Smooth muscle cell (in vitro differentiated cells): ENCODE results near the gene L3MBTL4. TPM values are rescaled to one million over a fixed set of nuclear protein-coding genes. Genes with fewer than 3 reads are reported as not detected.
"Not testable (repeated sequence)": the region's sequence is repeated elsewhere in the genome, so short reads cannot be mapped to it uniquely, and the experiment has no call there.

ENCODE experiments used
- DNase-seq: peaks from one replicate; lab custom pipeline; 2025; ENCODE audit not compliant: unreplicated experiment; lab: John Stamatoyannopoulos, UW
- H2AFZ ChIP-seq: fragments of 200-600 bp; sonication (generic); 2 replicates; pipeline ENCODE4 v1.6.0; 2016; ENCODE audit warnings: antibody characterized with exemption, low read depth, mild to moderate bottlenecking
- H3F3A ChIP-seq: fragments of 200-600 bp; sonication (generic); 2 replicates; pipeline ENCODE4 v1.6.0; 2017; ENCODE audit warnings: antibody characterized with exemption, low read depth
- H3K27ac ChIP-seq: fragments of 200-600 bp; sonication (generic); 2 replicates; pipeline ENCODE4 v1.5.1; 2016; ENCODE audit warnings: low read depth, mild to moderate bottlenecking
- H3K27me3 ChIP-seq: fragments of 200-600 bp; sonication (generic); 2 replicates; pipeline ENCODE4 v1.6.1; 2016; ENCODE audit warnings: low read depth, mild to moderate bottlenecking
- H3K36me3 ChIP-seq: fragments of 200-600 bp; sonication (generic); 2 replicates; pipeline ENCODE4 v1.5.1; 2016; ENCODE audit warnings: low read depth
- H3K4me1 ChIP-seq: fragments of 200-600 bp; sonication (generic); 2 replicates; pipeline ENCODE4 v1.5.1; 2016; ENCODE audit warnings: low read depth
- H3K4me2 ChIP-seq: fragments of 200-600 bp; sonication (generic); 2 replicates; pipeline ENCODE4 v1.6.0; 2016; ENCODE audit warnings: mild to moderate bottlenecking
- H3K4me3 ChIP-seq: fragments of 200-600 bp; sonication (generic); 2 replicates; pipeline ENCODE4 v1.5.1; 2016; ENCODE audit warnings: mild to moderate bottlenecking
- H3K79me2 ChIP-seq: fragments of 200-600 bp; sonication (generic); 2 replicates; pipeline ENCODE4 v1.6.0; 2016; ENCODE audit warnings: low read depth, mild to moderate bottlenecking
- H3K9ac ChIP-seq: fragments of 200-600 bp; sonication (generic); 2 replicates; pipeline ENCODE4 v1.6.0; 2016; ENCODE audit warnings: low read depth
- H3K9me3 ChIP-seq: fragments of 200-600 bp; sonication (generic); replicated peaks from 2 replicates; pipeline ENCODE4 v1.5.1; 2016; ENCODE audit warnings: low read depth
- H4K20me1 ChIP-seq: fragments of 200-600 bp; sonication (generic); 2 replicates; pipeline ENCODE4 v1.6.0; 2016; ENCODE audit warnings: low read depth
- CTCF ChIP-seq: fragments of 200-600 bp; sonication (generic); IDR thresholded peaks from 2 replicates; pipeline ENCODE4 v1.5.1; 2017; ENCODE audit warnings: borderline replicate concordance, mild to moderate bottlenecking, antibody characterized with exemption; ENCODE audit not compliant: insufficient read depth, poor library complexity, severe bottlenecking
- WGBS: methylation state at CpG from one replicate; pipeline ENCODE4 v1.1.7; 2016; ENCODE audit warnings: low lambda C conversion rate; 5-methylcytosine and 5-hydroxymethylcytosine counted together
- polyA plus RNA-seq: library from polyadenylated mRNA; unstranded; fragments of >200 nt; fragmentation: Nextera tagmentation; extraction: Ambion mirVana; gene quantifications from 2 replicates; pipeline ENCODE4 v1.2.1, GENCODE V29; 2016
- total RNA-seq: library from RNA; depleted of rRNA; stranded (reverse); fragments of >200 nt; gene quantifications from 2 replicates; pipeline ENCODE4 v1.2.3, GENCODE V29; 2014

The L3MBTL4 gene
- total and polyA plus RNA-seq, 2 experiments from 2014 or later, result 3.4 TPM; not detected in 1

GRCh38 chr18:6413579-6414117 lies 1.1 kb downstream of the L3MBTL4 start:
- Histone ChIP-seq H3K27ac (no peak overlapping the region), H3K36me3 (no peaks in the 10 kb centered on the region), H3K4me2 (peak overlapping the region; percentile 93), H3F3A (no peaks in the 10 kb centered on the region), H3K4me3 (peak overlapping the region; percentile 73), H3K9me3 (no peaks in the 10 kb centered on the region), H4K20me1 (no peaks in the 10 kb centered on the region), H3K79me2 (no peaks in the 10 kb centered on the region), H2AFZ (peak overlapping the region; percentile 84), H3K27me3 (peaks cover 75% of the 10 kb centered on the region), H3K9ac (no peak overlapping the region), H3K4me1 (peaks cover 5% of the 10 kb centered on the region)
- TF ChIP-seq CTCF, result no peak
- DNase-seq, result no peak
- 19% methylated on average over 24 of the region's 25 CpGs for WGBS

- 98% methylated on average over 3 of the region's 3 CpGs for WGBS
- no peaks in the 10 kb centered on the region for H4K20me1 ChIP-seq
Measured at GRCh38 chr18:6412933-6413472, 1.7 kb downstream of the L3MBTL4 start.

GRCh38 chr18:6411382-6411781 lies 3.3 kb downstream of the L3MBTL4 start:
- Histone ChIP-seq H4K20me1 (no peaks in the 10 kb centered on the region), H3F3A (no peaks in the 10 kb centered on the region), H2AFZ (no peak overlapping the region), H3K4me1 (peaks cover 13% of the 10 kb centered on the region), H3K36me3 (no peaks in the 10 kb centered on the region), H3K4me3 (no peak overlapping the region), H3K27me3 (peaks cover 59% of the 10 kb centered on the region), H3K79me2 (no peaks in the 10 kb centered on the region), H3K4me2 (no peak overlapping the region), H3K9me3 (no peaks in the 10 kb centered on the region), H3K9ac (no peak overlapping the region), H3K27ac (no peak overlapping the region)
- no peak for DNase-seq
- WGBS, result 90% methylated on average over 5 of the region's 5 CpGs
- TF ChIP-seq CTCF, result no peak

More at GRCh38 chr18:6412933-6413472, 1.7 kb downstream of the L3MBTL4 start:
- Histone ChIP-seq H2AFZ (no peak overlapping the region), H3K79me2 (no peaks in the 10 kb centered on the region), H3K9ac (no peak overlapping the region), H3F3A (no peaks in the 10 kb centered on the region), H3K9me3 (no peaks in the 10 kb centered on the region), H3K27ac (no peak overlapping the region), H3K4me1 (peaks cover 5% of the 10 kb centered on the region), H3K4me2 (no peak overlapping the region), H3K27me3 (peaks cover 75% of the 10 kb centered on the region), H3K4me3 (peak overlapping the region; percentile 73), H3K36me3 (no peaks in the 10 kb centered on the region)
- no peak for TF ChIP-seq CTCF
- DNase-seq, result no peak

GRCh38 chr18:6409933-6410332 lies 4.8 kb downstream of the L3MBTL4 start:
- H3F3A ChIP-seq, result no peaks in the 10 kb centered on the region
- DNase-seq, result no peak
- no peaks in the 10 kb centered on the region for H4K20me1 ChIP-seq
- H2AFZ ChIP-seq, result no peak overlapping the region
- no peak overlapping the region for H3K27ac ChIP-seq
- 90% methylated on average over 7 of the region's 7 CpGs for WGBS
- H3K4me1 ChIP-seq, result peaks cover 15% of the 10 kb centered on the region
- no peak overlapping the region for H3K9ac ChIP-seq
- H3K4me3 ChIP-seq, result no peak overlapping the region
- no peaks in the 10 kb centered on the region for H3K36me3 ChIP-seq
- H3K4me2 ChIP-seq, result no peak overlapping the region
- no peaks in the 10 kb centered on the region for H3K9me3 ChIP-seq
- no peak for TF ChIP-seq CTCF
- H3K79me2 ChIP-seq, result no peaks in the 10 kb centered on the region
- H3K27me3 ChIP-seq, result peaks cover 45% of the 10 kb centered on the region

GRCh38 chr18:6408543-6408942 lies 6.2 kb downstream of the L3MBTL4 start:
- DNase-seq, H3K9me3 ChIP-seq: not testable (repeated sequence)

More at GRCh38 chr18:6408543-6408942, 6.2 kb downstream of the L3MBTL4 start:
- H3K4me1 ChIP-seq, result peaks cover 10% of the 10 kb centered on the region
- not testable (repeated sequence) for H3K36me3 ChIP-seq, H3K4me2 ChIP-seq, H2AFZ ChIP-seq, H4K20me1 ChIP-seq, H3K27ac ChIP-seq, H3F3A ChIP-seq, H3K9ac ChIP-seq, H3K79me2 ChIP-seq, H3K4me3 ChIP-seq
- WGBS, result 94% methylated on average over 8 of the region's 8 CpGs
- peaks cover 31% of the 10 kb centered on the region for H3K27me3 ChIP-seq
